SK-N-SH (cell line): ENCODE measurements around the gene STPG1. TPM values are rescaled to one million over a fixed set of nuclear protein-coding genes. Genes with fewer than 3 reads are reported as not detected.

Source experiments
- CTCF ChIA-PET: fragments of 300-600, 350-600 bp; formaldehyde crosslinking; extraction: SDS; loops from one replicate; lab custom pipeline; 2021; lab: Yijun Ruan, JAX
- POLR2A ChIA-PET: fragments of 350-600 bp; sonication (Branson Sonifier 250); formaldehyde crosslinking; extraction: SDS; loops from one replicate; lab custom pipeline; 2020; ENCODE audit warnings: antibody characterized with exemption, inconsistent platforms; lab: Yijun Ruan, JAX
- DNase-seq: peaks from one replicate; pipeline ENCODE4 v3.0.0; 2012
- H2AFZ ChIP-seq: fragments of 200-600 bp; sonication (generic); 2 replicates; pipeline ENCODE4 v1.8.1; 2016; ENCODE audit warnings: antibody characterized with exemption, mild to moderate bottlenecking, low read depth
- H3F3A ChIP-seq: fragments of 200-600 bp; sonication (generic); replicated peaks from 2 replicates; pipeline ENCODE3; 2016; ENCODE audit warnings: antibody characterized with exemption, mild to moderate bottlenecking; ENCODE audit not compliant: insufficient read depth
- H3K27ac ChIP-seq, 2 experiments: fragments of 200-500 bp in 1 of 2; fragments of 200-600 bp in 1 of 2; sonication (Bioruptor generic) in 1 of 2; sonication (generic), shearing (Covaris generic) in 1 of 2; 2 replicates each; pipeline versions ENCODE4 v1.5.1 to v1.6.1; 2014 to 2016; ENCODE audit warnings: low read depth in 2 of 2, inconsistent platforms in 1 of 2, low read length in 1 of 2, mild to moderate bottlenecking in 1 of 2, mixed read lengths in 1 of 2
- H3K27me3 ChIP-seq: fragments of 200-600 bp; sonication (generic), shearing (Covaris generic); 2 replicates; pipeline ENCODE4 v1.6.1; 2016; ENCODE audit warnings: mixed run types; ENCODE audit not compliant: insufficient read depth
- H3K36me3 ChIP-seq, 2 experiments: fragments of 200-500 bp in 1 of 2; fragments of 200-600 bp in 1 of 2; sonication (Bioruptor generic) in 1 of 2; sonication (generic) in 1 of 2; replicated peaks in 1 of 2; 2 replicates each; pipeline versions ENCODE3 to v1.5.1; 2014 to 2016; ENCODE audit warnings: low read length in 1 of 2, mild to moderate bottlenecking in 1 of 2; ENCODE audit not compliant: insufficient read depth in 2 of 2, control insufficient read depth in 1 of 2
- H3K4me1 ChIP-seq, 2 experiments: fragments of 200-500 bp in 1 of 2; fragments of 200-600 bp in 1 of 2; sonication (Bioruptor generic) in 1 of 2; sonication (generic), shearing (Covaris generic) in 1 of 2; 2 replicates each; pipeline versions ENCODE4 v1.5.1 to v1.6.1; 2014 to 2016; ENCODE audit warnings: low read depth in 1 of 2, low read length in 1 of 2, mixed run types in 1 of 2; ENCODE audit not compliant: insufficient read depth in 2 of 2, control insufficient read depth in 1 of 2
- H3K4me2 ChIP-seq: fragments of 200-600 bp; sonication (generic), shearing (Covaris generic); 2 replicates; pipeline ENCODE4 v1.6.1; 2017; ENCODE audit warnings: mixed run types
- H3K4me3 ChIP-seq, 2 experiments: fragments of 200-500 bp in 1 of 2; fragments of 200-600 bp in 1 of 2; sonication (Bioruptor generic) in 1 of 2; sonication (generic), shearing (Covaris generic) in 1 of 2; 2 replicates each; pipeline versions ENCODE4 v1.5.1 to v1.8.1; 2014 to 2016; ENCODE audit warnings: low read depth in 2 of 2, inconsistent platforms in 1 of 2, low read length in 1 of 2, mild to moderate bottlenecking in 1 of 2, mixed read lengths in 1 of 2, moderate library complexity in 1 of 2
- H3K79me2 ChIP-seq: fragments of 200-600 bp; sonication (generic); 2 replicates; pipeline ENCODE4 v1.8.1; 2017; ENCODE audit warnings: mild to moderate bottlenecking; ENCODE audit not compliant: insufficient read depth
- H3K9ac ChIP-seq: fragments of 200-600 bp; sonication (generic); 2 replicates; pipeline ENCODE4 v1.6.1; 2017; ENCODE audit warnings: mixed run types
- H3K9me2 ChIP-seq: fragments of 200-600 bp; sonication (generic); 2 replicates; pipeline ENCODE4 v1.6.1; 2017; ENCODE audit warnings: mixed run types
- H3K9me3 ChIP-seq: fragments of 200-600 bp; sonication (generic); 2 replicates; pipeline ENCODE4 v1.6.1; 2017; ENCODE audit warnings: mixed run types, mild to moderate bottlenecking, moderate library complexity
- H4K20me1 ChIP-seq: fragments of 200-600 bp; sonication (generic); 2 replicates; pipeline ENCODE4 v1.6.1; 2017; ENCODE audit warnings: mild to moderate bottlenecking, mixed run types; ENCODE audit not compliant: insufficient read depth
- CHD2 ChIP-seq: fragments of 150-350 bp; IDR thresholded peaks from 2 replicates; pipeline ENCODE4 v1.6.1; 2018; ENCODE audit warnings: low read length; ENCODE audit not compliant: partially characterized antibody
- EP300 ChIP-seq, 2 experiments: IDR thresholded peaks; 2 replicates each; pipeline versions ENCODE4 v1.4.0 to v1.6.1; 2012; ENCODE audit warnings: borderline replicate concordance in 1 of 2, low read depth in 1 of 2, low read length in 1 of 2
- FOXM1 ChIP-seq: IDR thresholded peaks from 2 replicates; pipeline ENCODE4 v1.4.0; 2012; ENCODE audit warnings: low read depth, mild to moderate bottlenecking
- GATA2 ChIP-seq: sonication (generic); formaldehyde crosslinking; IDR thresholded peaks from 2 replicates; pipeline ENCODE4 v1.5.0; 2020; ENCODE audit warnings: mild to moderate bottlenecking, missing genetic modification reagents
- MAX ChIP-seq: IDR thresholded peaks from 2 replicates; pipeline ENCODE4 v1.4.0; 2012; ENCODE audit warnings: low read depth
- MEF2A ChIP-seq: IDR thresholded peaks from 2 replicates; pipeline ENCODE4 v1.4.0; 2012; ENCODE audit warnings: low read depth, borderline replicate concordance
- NRF1 ChIP-seq: IDR thresholded peaks from 2 replicates; pipeline ENCODE4 v1.6.1; 2012; ENCODE audit warnings: low read depth, mild to moderate bottlenecking, low read length
- POLR2AphosphoS5 ChIP-seq: IDR thresholded peaks from 2 replicates; pipeline ENCODE4 v1.6.1; 2012; ENCODE audit warnings: low read depth, low read length
- RFX5 ChIP-seq: IDR thresholded peaks from 2 replicates; pipeline ENCODE4 v1.6.1; 2012; ENCODE audit warnings: mild to moderate bottlenecking, improper control_type of control experiment, low read length
- RXRA ChIP-seq: IDR thresholded peaks from 2 replicates; pipeline ENCODE4 v1.4.0; 2012; ENCODE audit warnings: low read depth, mild to moderate bottlenecking, borderline replicate concordance
- SMC3 ChIP-seq: IDR thresholded peaks from 2 replicates; pipeline ENCODE4 v1.6.1; 2012; ENCODE audit warnings: low read depth, low read length, improper control_type of control experiment
- TAF1 ChIP-seq: IDR thresholded peaks from 2 replicates; pipeline ENCODE4 v1.6.1; 2012; ENCODE audit warnings: low read depth, mild to moderate bottlenecking, low read length, moderate library complexity, borderline replicate concordance
- YY1 ChIP-seq: IDR thresholded peaks from 2 replicates; pipeline ENCODE4 v1.4.0; 2012; ENCODE audit warnings: low read depth, mild to moderate bottlenecking
- ZBTB33 ChIP-seq: IDR thresholded peaks from 2 replicates; pipeline ENCODE4 v1.4.0; 2012; ENCODE audit warnings: low read depth, borderline replicate concordance
- WGBS: methylation state at CpG from one replicate; pipeline ENCODE4 v1.1.6; 2017; ENCODE audit warnings: low lambda C conversion rate; 5-methylcytosine and 5-hydroxymethylcytosine counted together
- polyA plus RNA-seq, 3 experiments: library from polyadenylated mRNA; depleted of rRNA; stranded (reverse); fragments of >200 nt; gene quantifications; 2 replicates each; pipeline ENCODE4 v1.2.3, GENCODE V29; 2012
- TF ChIP-seq, protein P1 (sequence below): fragments of 200-600 bp; sonication (generic); IDR thresholded peaks from 2 replicates; pipeline ENCODE4 v1.6.1; 2017; ENCODE audit warnings: antibody characterized with exemption, mild to moderate bottlenecking, moderate library complexity
- TF ChIP-seq, protein P2 (sequence below): IDR thresholded peaks from 2 replicates; pipeline ENCODE4; 2012

The STPG1 gene
- polyA plus RNA-seq, 1 of the 3 experiments (the other 2 are of a cell fraction), result 8.7 TPM

GRCh38 chr1:24349891-24350290 lies 63.7 kb downstream of the STPG1 start:
- Histone ChIP-seq H3K27me3 (no peaks in the 10 kb centered on the region), H3K36me3 (no peaks in the 10 kb centered on the region), H4K20me1 (no peaks in the 10 kb centered on the region), H3K9ac (no peak overlapping the region), H3K4me3 (no peak overlapping the region), H3K9me2 (no peaks in the 10 kb centered on the region), H2AFZ (no peak overlapping the region), H3K27ac (no peak overlapping the region), H3K4me1 (peaks cover 0 to 4% of the 10 kb centered on the region in 2 experiments; a peak in 1 of 4 replicates), H3K4me2 (no peak overlapping the region), H3K9me3 (no peaks in the 10 kb centered on the region), H3F3A (no peaks in the 10 kb centered on the region), H3K79me2 (no peaks in the 10 kb centered on the region)
- WGBS, result 86% methylated on average over 2 of the region's 2 CpGs
- DNase-seq, result no peak
- TF ChIP-seq, protein P1, sequence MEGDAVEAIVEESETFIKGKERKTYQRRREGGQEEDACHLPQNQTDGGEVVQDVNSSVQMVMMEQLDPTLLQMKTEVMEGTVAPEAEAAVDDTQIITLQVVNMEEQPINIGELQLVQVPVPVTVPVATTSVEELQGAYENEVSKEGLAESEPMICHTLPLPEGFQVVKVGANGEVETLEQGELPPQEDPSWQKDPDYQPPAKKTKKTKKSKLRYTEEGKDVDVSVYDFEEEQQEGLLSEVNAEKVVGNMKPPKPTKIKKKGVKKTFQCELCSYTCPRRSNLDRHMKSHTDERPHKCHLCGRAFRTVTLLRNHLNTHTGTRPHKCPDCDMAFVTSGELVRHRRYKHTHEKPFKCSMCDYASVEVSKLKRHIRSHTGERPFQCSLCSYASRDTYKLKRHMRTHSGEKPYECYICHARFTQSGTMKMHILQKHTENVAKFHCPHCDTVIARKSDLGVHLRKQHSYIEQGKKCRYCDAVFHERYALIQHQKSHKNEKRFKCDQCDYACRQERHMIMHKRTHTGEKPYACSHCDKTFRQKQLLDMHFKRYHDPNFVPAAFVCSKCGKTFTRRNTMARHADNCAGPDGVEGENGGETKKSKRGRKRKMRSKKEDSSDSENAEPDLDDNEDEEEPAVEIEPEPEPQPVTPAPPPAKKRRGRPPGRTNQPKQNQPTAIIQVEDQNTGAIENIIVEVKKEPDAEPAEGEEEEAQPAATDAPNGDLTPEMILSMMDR, result no peak
- TF ChIP-seq SMC3 (no peak), EP300 (IDR thresholded peaks at IDR 0.05; ENCODE audit: borderline replicate concordance in 1 of 2, low read depth in 1 of 2, low read length in 1 of 2) (no peak), RFX5 (no peak), TAF1 (no peak), ZBTB33 (no peak), YY1 (no peak), MAX (no peak), CHD2 (no peak), NRF1 (no peak), FOXM1 (no peak), POLR2AphosphoS5 (no peak), RXRA (no peak), MEF2A (no peak), GATA2 (CRISPR knock-in tag) (no peak)
- TF ChIP-seq, protein P2, sequence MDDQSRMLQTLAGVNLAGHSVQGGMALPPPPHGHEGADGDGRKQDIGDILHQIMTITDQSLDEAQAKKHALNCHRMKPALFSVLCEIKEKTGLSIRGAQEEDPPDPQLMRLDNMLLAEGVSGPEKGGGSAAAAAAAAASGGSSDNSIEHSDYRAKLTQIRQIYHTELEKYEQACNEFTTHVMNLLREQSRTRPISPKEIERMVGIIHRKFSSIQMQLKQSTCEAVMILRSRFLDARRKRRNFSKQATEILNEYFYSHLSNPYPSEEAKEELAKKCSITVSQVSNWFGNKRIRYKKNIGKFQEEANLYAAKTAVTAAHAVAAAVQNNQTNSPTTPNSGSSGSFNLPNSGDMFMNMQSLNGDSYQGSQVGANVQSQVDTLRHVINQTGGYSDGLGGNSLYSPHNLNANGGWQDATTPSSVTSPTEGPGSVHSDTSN, result no peak
- CTCF ChIA-PET, result interaction anchor here (0.8 to 1.9 kb wide), 2 partner anchors 151 kb away, joined by 3 to 9 read pairs; no protein-coding TSS in a partner anchor
- POLR2A ChIA-PET, result interaction anchor here (0.6 kb wide), 1 partner anchor 108 kb away, joined by 3 read pairs; no protein-coding TSS in a partner anchor
